Measurements from ENCODE around the gene TRPV4. TPM values are rescaled to one million over a fixed set of nuclear protein-coding genes. Genes with fewer than 3 reads are reported as not detected.

The TRPV4 gene
- total RNA-seq, 4 donors from 2014 or later = 2.8 to 7.5 (median 4.8) TPM

DNA sequence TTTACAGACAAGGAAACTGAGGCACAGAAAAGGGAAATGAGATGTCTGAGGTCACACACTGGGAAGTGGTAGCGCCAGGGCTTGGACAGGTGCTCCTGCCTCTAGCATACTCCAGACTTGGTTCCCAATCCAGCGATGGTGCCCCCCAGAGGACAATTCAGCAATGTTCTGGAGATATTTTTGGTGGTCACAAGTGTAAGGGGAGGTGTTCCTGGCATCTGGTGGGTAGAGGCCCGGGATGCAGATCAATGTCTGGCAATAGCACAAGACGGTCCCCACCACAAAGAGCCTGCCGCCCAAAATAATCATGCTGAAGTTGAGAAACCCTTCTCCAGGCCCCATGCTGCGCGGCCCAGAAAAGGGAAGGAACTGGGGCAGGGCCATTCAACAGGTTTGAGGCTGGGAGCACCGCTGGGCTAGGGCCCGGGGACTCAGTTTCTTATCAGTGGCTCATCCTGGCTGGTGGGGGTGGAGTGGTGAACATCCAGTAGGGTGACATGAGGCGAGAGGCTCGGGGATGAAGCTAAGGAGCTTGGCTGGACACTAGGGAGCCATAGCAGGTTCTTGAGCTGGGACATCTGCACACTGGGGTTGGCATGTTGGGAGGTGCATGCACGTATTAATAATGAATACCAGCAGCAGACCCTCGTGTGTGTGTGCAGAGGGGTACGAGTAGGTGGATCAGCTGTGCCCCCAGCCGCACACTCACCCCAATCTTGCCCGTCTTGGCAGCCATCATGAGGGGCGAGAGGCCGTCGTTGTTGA, 35.1 kb downstream of the TRPV4 start:
- Histone ChIP-seq H3K4me1 (no peaks in the 10 kb centered on the region), H3K27me3 (no peaks in the 10 kb centered on the region), H3K9me3 (no peaks in the 10 kb centered on the region), H3K27ac (no peak overlapping the region), H3K4me3 (no peak overlapping the region), H3K36me3 (peaks cover 0 to 52% (median 0%) of the 10 kb centered on the region in 3 donors)
- WGBS, 2 donors = 65 to 66% methylated on average over 5 to 14 of the region's 19 CpGs
- intact Hi-C loops (cut with DNase I) = no loop called here
- no peak for DNase-seq
- no peak for TF ChIP-seq POLR2A (IDR thresholded peaks at IDR 0.05)

DNA sequence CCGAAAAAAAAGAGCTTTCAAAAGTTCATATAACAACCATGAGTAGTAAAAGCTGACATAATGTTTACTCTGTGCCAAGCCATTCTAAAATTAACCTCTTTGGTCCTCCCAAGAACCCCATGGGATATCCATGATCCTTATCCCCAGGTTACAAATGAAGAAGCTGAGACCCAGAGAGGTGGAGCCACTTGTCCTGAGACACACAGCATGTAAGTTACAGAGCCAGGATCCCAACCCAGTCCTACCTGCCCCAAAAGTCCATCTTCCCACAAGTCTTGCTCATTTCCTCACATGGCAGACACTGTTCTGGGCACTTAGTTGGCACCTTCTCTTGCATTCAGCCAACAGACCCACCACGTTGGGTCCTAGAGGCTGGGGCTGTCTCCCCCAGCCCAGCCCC, 37.1 kb downstream of the TRPV4 start:
- H3K27ac ChIP-seq = no peak overlapping the region
- DNase-seq = no peak
- peaks cover 0 to 42% (median 0%) of the 10 kb centered on the region in 3 donors for H3K36me3 ChIP-seq
- TF ChIP-seq, protein P1, sequence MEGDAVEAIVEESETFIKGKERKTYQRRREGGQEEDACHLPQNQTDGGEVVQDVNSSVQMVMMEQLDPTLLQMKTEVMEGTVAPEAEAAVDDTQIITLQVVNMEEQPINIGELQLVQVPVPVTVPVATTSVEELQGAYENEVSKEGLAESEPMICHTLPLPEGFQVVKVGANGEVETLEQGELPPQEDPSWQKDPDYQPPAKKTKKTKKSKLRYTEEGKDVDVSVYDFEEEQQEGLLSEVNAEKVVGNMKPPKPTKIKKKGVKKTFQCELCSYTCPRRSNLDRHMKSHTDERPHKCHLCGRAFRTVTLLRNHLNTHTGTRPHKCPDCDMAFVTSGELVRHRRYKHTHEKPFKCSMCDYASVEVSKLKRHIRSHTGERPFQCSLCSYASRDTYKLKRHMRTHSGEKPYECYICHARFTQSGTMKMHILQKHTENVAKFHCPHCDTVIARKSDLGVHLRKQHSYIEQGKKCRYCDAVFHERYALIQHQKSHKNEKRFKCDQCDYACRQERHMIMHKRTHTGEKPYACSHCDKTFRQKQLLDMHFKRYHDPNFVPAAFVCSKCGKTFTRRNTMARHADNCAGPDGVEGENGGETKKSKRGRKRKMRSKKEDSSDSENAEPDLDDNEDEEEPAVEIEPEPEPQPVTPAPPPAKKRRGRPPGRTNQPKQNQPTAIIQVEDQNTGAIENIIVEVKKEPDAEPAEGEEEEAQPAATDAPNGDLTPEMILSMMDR (IDR thresholded peaks at IDR 0.05) = no peak
- TF ChIP-seq POLR2A (IDR thresholded peaks at IDR 0.05) = no peak
- H3K4me1 ChIP-seq = no peaks in the 10 kb centered on the region
- intact Hi-C loops (cut with DNase I) = no loop called here
- H3K4me3 ChIP-seq = no peak overlapping the region
- no peaks in the 10 kb centered on the region for H3K9me3 ChIP-seq
- peaks cover 0 to 5% (median 0%) of the 10 kb centered on the region in 4 donors for H3K27me3 ChIP-seq
- WGBS, 2 donors = 51 to 64% methylated on average over 2 of the region's 2 CpGs

DNA sequence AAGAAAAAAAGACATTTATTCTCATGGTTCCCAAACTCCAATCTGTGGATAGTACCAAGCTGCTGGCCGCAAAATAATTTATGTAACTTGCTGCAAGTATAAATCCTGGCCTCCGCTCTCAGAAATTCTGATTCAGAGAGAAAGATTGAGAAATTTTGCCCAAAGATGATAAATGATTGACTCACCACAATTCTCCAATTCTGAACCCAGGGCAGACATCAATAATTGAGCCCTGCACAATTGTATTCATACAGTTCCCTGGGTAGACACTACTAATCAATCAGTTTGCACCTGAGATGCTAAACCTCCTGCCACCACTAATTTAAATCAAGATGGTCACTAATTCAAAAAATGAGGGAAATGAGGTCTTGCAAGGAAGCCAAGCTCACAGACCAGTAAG, 38.2 kb downstream of the TRPV4 start:
- Histone ChIP-seq H3K4me1 (no peaks in the 10 kb centered on the region), H3K4me3 (no peak overlapping the region), H3K36me3 (peaks cover 0 to 42% (median 0%) of the 10 kb centered on the region in 3 donors), H3K27ac (no peak overlapping the region), H3K27me3 (peaks cover 0 to 5% (median 0%) of the 10 kb centered on the region in 4 donors), H3K9me3 (no peaks in the 10 kb centered on the region)
- no peak for DNase-seq
- TF ChIP-seq POLR2A (IDR thresholded peaks at IDR 0.05) = no peak
- TF ChIP-seq, protein P1 (IDR thresholded peaks at IDR 0.05) = no peak
- intact Hi-C loops (cut with DNase I) = no loop called here
- WGBS, 2 donors = 38 to 66% methylated on average over 2 of the region's 2 CpGs

DNA sequence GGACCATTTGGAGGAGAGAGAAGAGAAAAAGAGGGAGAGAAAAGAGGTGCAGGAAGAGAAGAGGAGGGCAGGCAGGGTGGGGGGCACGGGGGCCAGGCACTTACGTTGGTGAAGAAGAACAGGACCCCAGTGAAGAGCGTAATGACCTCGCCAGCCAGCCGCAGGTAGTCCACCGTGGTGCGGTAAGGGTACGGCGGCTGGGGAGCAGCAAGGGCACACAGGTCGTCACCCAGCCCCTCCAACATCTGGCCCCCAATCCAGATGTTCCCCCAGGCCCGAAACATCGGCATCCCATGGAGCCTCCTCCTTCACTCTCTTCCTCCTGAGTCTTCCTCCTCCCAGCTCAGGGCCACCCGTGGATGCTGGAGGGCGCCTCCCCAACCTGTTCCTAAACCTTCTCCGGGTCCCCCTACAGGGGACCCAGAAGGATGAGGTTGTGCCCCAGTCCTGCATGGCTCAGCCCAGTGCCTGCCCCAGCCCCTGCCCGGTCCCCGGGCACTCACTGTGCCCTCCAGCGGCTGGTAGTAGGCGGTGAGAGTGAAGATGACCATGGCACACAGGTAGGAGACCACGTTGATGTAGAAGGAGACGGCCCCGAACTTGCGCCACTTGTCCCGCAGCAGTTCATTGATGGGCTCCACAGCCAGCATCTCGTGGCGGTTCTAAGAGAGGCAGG, 39.2 kb downstream of the TRPV4 start:
- no peak overlapping the region for H3K27ac ChIP-seq
- peaks cover 0 to 36% (median 0%) of the 10 kb centered on the region in 3 donors for H3K36me3 ChIP-seq
- no peaks in the 10 kb centered on the region for H3K9me3 ChIP-seq
- H3K4me1 ChIP-seq = no peaks in the 10 kb centered on the region
- DNase-seq = no peak
- WGBS, 2 donors = 88 to 90% methylated on average over 11 to 26 of the region's 26 CpGs
- H3K27me3 ChIP-seq = peaks cover 0 to 5% (median 0%) of the 10 kb centered on the region in 4 donors
- intact Hi-C loops (cut with DNase I) = no loop called here
- H3K4me3 ChIP-seq = no peak overlapping the region
- no peak for TF ChIP-seq POLR2A (IDR thresholded peaks at IDR 0.05)
- TF ChIP-seq, protein P1 (IDR thresholded peaks at IDR 0.05) = no peak

DNA sequence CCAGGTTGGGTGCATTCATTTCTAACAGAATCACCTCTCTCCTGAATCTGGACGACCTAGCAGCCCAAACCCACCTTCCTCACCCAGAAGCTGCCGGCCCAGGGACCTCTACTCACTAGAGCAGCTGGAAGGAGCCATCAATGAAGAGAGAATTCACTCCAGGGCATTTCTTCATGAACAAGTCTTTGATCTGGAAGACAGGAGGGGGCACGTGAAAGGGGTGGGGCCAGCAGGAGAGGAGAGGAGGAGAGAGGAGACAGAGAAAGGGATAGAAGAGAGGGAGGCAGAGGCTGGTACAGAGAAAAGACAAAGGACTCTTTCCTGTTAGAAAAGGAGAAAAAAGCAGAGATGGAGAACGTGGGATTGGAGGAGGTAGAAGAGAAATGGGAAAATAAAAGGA, 39.8 kb downstream of the TRPV4 start:
- Histone ChIP-seq H3K27ac (no peak overlapping the region), H3K4me3 (no peak overlapping the region), H3K36me3 (peaks cover 0 to 34% (median 0%) of the 10 kb centered on the region in 3 donors), H3K9me3 (no peaks in the 10 kb centered on the region), H3K27me3 (peaks cover 0 to 5% (median 0%) of the 10 kb centered on the region in 4 donors), H3K4me1 (no peaks in the 10 kb centered on the region)
- no peak for DNase-seq
- intact Hi-C loops (cut with DNase I) = no loop called here
- TF ChIP-seq, protein P1 (IDR thresholded peaks at IDR 0.05) = no peak
- TF ChIP-seq POLR2A (IDR thresholded peaks at IDR 0.05) = no peak
- 37 to 39% methylated on average over 3 to 4 of the region's 4 CpGs for WGBS, 2 donors

Measured in esophagus squamous epithelium (tissue), 5 donors.